Gastrocnemius medialis (tissue), 4 donors: ENCODE measurements around the gene BAHCC1. TPM values are rescaled to one million over a fixed set of nuclear protein-coding genes. Genes with fewer than 3 reads are reported as not detected.

Experiments used
- ATAC-seq, 2 donors: fragments of 150-250 bp; one replicate each; pipeline ENCODE4 v1.9.1; 2016
- DNase-seq, 2 donors: peaks; one replicate each; pipeline ENCODE4 v3.0.0-alpha.2; 2019
- H3K27ac ChIP-seq, 4 donors: fragments of 200-600 bp; sonication (generic); 1 replicate in 1 of 4; 2 replicates in 3 of 4; pipeline ENCODE4 v1.5.1; 2016 to 2018; ENCODE audit warnings: mild to moderate bottlenecking in 2 of 4, moderate library complexity in 1 of 4
- H3K27me3 ChIP-seq, 3 donors: fragments of 200-600 bp; sonication (generic) in 2 of 3; 1 replicate in 1 of 3; 2 replicates in 2 of 3; pipeline versions ENCODE4 v1.5.1 to v1.6.0; 2016 to 2019; ENCODE audit warnings: mild to moderate bottlenecking in 1 of 3, moderate library complexity in 1 of 3
- H3K36me3 ChIP-seq, 2 donors: fragments of 200-600 bp; sonication (generic) in 1 of 2; one replicate each; pipeline ENCODE4 v1.5.1; 2017 to 2018
- H3K4me1 ChIP-seq, 2 donors: fragments of 200-600 bp; sonication (generic) in 1 of 2; one replicate each; pipeline ENCODE4 v1.5.1; 2016 to 2017; ENCODE audit warnings: mild to moderate bottlenecking in 2 of 2
- H3K4me3 ChIP-seq, 4 donors: fragments of 200-600 bp; sonication (generic) in 3 of 4; 1 replicate in 1 of 4; 2 replicates in 3 of 4; pipeline ENCODE4 v1.5.1; 2016 to 2019; ENCODE audit warnings: mild to moderate bottlenecking in 2 of 4
- H3K9me3 ChIP-seq, 3 donors: fragments of 200-600 bp; sonication (generic) in 2 of 3; 1 replicate in 1 of 3; 2 replicates in 2 of 3; pipeline ENCODE4 v1.5.1; 2016 to 2019
- POLR2A ChIP-seq, 2 donors: fragments of 450-650 bp; IDR thresholded peaks; one replicate each; pipeline ENCODE4 v1.6.1; 2017; ENCODE audit warnings: antibody characterized with exemption in 2 of 2, mild to moderate bottlenecking in 2 of 2, moderate library complexity in 2 of 2
- in situ Hi-C, 4 donors: fragments of 200-750 bp; cut with MboI; loops; one replicate each; pipeline versions ENCODE4 v1.15.0 to v1.8.0; 2017; ENCODE audit warnings: low sequenced_read_pairs in 4 of 4
- intact Hi-C: fragments of 100-400 bp; cut with DNase I; formaldehyde crosslinking; loops from one replicate; pipeline ENCODE4 v1.15.1; 2023; ENCODE audit warnings: low total_unique reads
- microRNA-seq, 2 donors: library from miRNA; unstranded; fragments of <30 nt; microRNA quantifications; one replicate each; pipeline ENCODE4, GENCODE V29; 2016; ENCODE audit warnings: borderline replicate concordance in 2 of 2
- total RNA-seq, 4 donors: library from RNA; depleted of rRNA; stranded (reverse); fragments of >200 nt; gene quantifications; one replicate each; pipeline versions ENCODE4 v1.1.0 to v1.2.3, GENCODE V29; 2016
- TF ChIP-seq, protein P1 (sequence below), 5 experiments: fragments of 450-650 bp in 3 of 5; fragments of 200-600 bp in 2 of 5; sonication (generic) in 2 of 5; IDR thresholded peaks in 4 of 5; conservative IDR thresholded peaks in 1 of 5; 1 replicate in 4 of 5; 2 replicates in 1 of 5; pipeline ENCODE4 v1.5.1; 2016 to 2019; ENCODE audit warnings: antibody characterized with exemption in 5 of 5, mild to moderate bottlenecking in 3 of 5, moderate library complexity in 3 of 5

Gene BAHCC1
- total RNA-seq, 4 donors from 2014 or later = 2.5 to 8.4 (median 5.8) TPM

DNA sequence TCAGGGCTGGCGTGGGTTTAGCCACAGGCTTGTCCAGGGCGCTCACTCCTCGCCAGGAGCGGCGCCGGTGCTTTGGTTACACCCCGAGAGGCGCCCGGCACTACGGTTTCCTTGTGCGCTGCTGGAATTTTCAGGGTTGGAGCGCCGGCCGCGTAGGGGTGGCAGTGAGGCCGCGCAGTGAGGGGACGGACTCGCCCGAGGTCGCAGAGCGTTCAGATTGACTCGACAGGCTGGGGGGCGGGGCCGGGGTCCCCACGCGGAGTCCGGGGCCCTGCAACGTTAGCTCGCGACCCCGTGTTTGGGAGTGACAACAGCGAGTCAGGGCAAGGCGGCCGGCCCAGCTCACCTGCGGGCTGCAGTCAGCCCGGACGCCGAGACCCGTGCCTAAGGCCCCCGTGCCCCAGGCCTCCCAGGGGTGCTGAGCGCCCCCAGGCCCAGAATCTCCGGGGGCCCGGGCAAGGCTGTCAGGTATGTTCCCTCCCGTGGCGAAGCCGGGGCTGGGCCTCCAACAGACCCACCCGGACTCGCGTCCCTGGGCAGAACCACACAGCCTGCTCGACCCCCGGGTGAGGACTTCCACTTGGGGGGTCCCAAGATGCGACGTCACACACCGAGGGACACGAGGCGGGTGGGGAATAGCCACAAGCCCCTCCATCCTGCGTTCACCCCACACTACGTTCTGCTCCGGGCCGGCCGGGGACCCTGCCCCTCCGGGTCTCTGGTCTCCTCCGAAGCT, 118.7 kb downstream of the BAHCC1 start:
- Histone ChIP-seq H3K36me3 (peaks cover 0 to 30% of the 10 kb centered on the region in 2 donors), H3K9me3 (no peaks in the 10 kb centered on the region), H3K27ac (peak overlapping the region; percentile 91 to 100 (median 99)), H3K4me1 (peaks cover 30 to 45% of the 10 kb centered on the region in 2 donors), H3K4me3 (peak overlapping the region; percentile 76 to 95 (median 86)), H3K27me3 (peaks cover 0 to 4% (median 0%) of the 10 kb centered on the region in 3 donors)
- DNase-seq = peak; percentile 36 to 67
- TF ChIP-seq POLR2A (IDR thresholded peaks at IDR 0.05) = no peak
- TF ChIP-seq, protein P1, sequence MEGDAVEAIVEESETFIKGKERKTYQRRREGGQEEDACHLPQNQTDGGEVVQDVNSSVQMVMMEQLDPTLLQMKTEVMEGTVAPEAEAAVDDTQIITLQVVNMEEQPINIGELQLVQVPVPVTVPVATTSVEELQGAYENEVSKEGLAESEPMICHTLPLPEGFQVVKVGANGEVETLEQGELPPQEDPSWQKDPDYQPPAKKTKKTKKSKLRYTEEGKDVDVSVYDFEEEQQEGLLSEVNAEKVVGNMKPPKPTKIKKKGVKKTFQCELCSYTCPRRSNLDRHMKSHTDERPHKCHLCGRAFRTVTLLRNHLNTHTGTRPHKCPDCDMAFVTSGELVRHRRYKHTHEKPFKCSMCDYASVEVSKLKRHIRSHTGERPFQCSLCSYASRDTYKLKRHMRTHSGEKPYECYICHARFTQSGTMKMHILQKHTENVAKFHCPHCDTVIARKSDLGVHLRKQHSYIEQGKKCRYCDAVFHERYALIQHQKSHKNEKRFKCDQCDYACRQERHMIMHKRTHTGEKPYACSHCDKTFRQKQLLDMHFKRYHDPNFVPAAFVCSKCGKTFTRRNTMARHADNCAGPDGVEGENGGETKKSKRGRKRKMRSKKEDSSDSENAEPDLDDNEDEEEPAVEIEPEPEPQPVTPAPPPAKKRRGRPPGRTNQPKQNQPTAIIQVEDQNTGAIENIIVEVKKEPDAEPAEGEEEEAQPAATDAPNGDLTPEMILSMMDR (IDR thresholded peaks at IDR 0.05 in 4 of 5, conservative IDR thresholded peaks at IDR 0.05 in 1 of 5) = no peak
- peak; percentile 33 to 48 for ATAC-seq
- in situ Hi-C loops = no loop called here
- intact Hi-C loops = loop anchor here (2.0 to 5.0 kb wide), 2 partner anchors 38 to 119 kb away; partner anchors contain the start of genes BAHCC1 and FAAP100

DNA sequence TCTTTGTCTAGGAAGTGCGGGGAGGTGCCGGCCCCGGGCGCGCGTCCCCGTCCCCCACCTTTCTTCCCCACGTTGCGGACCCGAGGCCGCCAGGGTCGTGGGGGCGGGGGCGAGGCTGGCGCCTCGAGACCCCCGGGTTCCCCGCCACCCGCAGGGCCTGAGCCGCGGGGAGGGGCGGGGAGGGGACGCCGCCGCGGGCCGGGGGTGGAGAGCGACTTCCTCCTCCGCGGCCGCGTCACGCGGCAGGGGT, 119.2 kb downstream of the BAHCC1 start:
- TF ChIP-seq, protein P1 (IDR thresholded peaks at IDR 0.05 in 4 of 5, conservative IDR thresholded peaks at IDR 0.05 in 1 of 5) = no peak
- TF ChIP-seq POLR2A (IDR thresholded peaks at IDR 0.05) = no peak
- peaks cover 0 to 27% of the 10 kb centered on the region in 2 donors for H3K36me3 ChIP-seq
- ATAC-seq = no peak
- DNase-seq = no peak
- H3K9me3 ChIP-seq = no peaks in the 10 kb centered on the region
- peaks cover 0 to 7% (median 0%) of the 10 kb centered on the region in 3 donors for H3K27me3 ChIP-seq
- peaks cover 30 to 44% of the 10 kb centered on the region in 2 donors for H3K4me1 ChIP-seq
- H3K27ac ChIP-seq = peak overlapping the region; percentile 91 to 100 (median 99)
- in situ Hi-C loops = no loop called here
- intact Hi-C loops = loop anchor here (5.0 kb wide), 1 partner anchor 38 kb away; the partner anchor contains the start of gene FAAP100
- peak overlapping the region; percentile 76 to 95 (median 86) for H3K4me3 ChIP-seq

DNA sequence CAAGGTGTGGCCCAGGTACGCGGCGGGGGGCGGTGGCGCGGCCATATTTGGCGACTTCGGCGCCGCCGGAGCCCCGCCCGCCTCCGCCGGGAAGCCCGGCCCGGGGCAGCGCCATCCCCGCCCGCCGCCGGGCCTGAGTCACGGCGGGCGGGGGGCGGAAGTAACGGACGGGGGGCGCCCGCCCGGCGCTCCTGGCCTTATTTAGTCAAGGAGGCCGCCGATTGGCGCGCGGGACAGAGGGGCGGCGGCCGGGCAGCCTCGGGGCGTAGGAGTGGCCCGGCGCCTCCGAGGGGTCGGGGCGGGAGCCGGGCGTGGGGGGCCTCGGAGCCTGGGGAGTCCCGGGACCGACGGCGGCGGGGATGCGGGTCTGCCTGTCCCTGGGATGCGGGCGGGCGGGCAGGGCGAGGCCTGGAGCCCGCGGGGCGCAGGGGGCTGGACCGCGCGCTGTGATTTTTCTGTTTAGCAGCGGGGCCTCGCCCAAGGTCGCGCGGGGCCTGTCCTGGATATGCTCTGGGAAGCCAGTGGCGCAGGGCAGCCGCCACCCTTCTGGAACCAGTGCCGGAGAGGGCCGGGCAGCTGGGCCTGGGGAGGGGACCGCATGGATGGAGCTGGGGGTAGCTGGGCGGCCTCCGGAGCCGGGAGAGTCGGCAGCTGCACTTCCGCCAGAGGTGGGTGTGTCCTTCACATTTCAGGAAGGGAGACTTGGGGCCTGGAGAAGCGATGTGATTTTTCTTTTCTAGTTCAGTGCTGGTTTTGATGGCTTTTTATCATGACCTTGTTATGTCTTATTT, 119.7 kb downstream of the BAHCC1 start:
- Histone ChIP-seq H3K4me3 (peak overlapping the region; percentile 76 to 95 (median 86)), H3K4me1 (peaks cover 28 to 44% of the 10 kb centered on the region in 2 donors), H3K27me3 (peaks cover 0 to 12% (median 4%) of the 10 kb centered on the region in 3 donors), H3K36me3 (peaks cover 0 to 22% of the 10 kb centered on the region in 2 donors), H3K27ac (peak overlapping the region; percentile 91 to 100 (median 99)), H3K9me3 (no peaks in the 10 kb centered on the region)
- peak; percentile 61 to 77 for DNase-seq
- TF ChIP-seq, protein P1 (IDR thresholded peaks at IDR 0.05 in 4 of 5, conservative IDR thresholded peaks at IDR 0.05 in 1 of 5) = no peak
- peak; percentile 89 for TF ChIP-seq POLR2A (IDR thresholded peaks at IDR 0.05)
- ATAC-seq = peak; percentile 33 to 42
- intact Hi-C loops (loop anchor here (5.0 kb wide), 1 partner anchor 37 kb away; the partner anchor contains the start of gene FAAP100), in situ Hi-C loops (no loop called here)

GRCh38 chr17:81515530-81516041, 120.3 kb downstream of the BAHCC1 start:
- H3K27me3 ChIP-seq = peaks cover 0 to 17% (median 7%) of the 10 kb centered on the region in 3 donors
- no peaks in the 10 kb centered on the region for H3K9me3 ChIP-seq
- H3K4me1 ChIP-seq = peaks cover 25 to 44% of the 10 kb centered on the region in 2 donors
- peak overlapping the region; percentile 91 to 100 (median 99) for H3K27ac ChIP-seq
- DNase-seq = no peak
- H3K4me3 ChIP-seq = peak overlapping the region; percentile 76 to 95 (median 86)
- no peak for TF ChIP-seq POLR2A (IDR thresholded peaks at IDR 0.05)
- TF ChIP-seq, protein P1 (IDR thresholded peaks at IDR 0.05 in 4 of 5, conservative IDR thresholded peaks at IDR 0.05 in 1 of 5) = no peak
- intact Hi-C loops = no loop called here
- H3K36me3 ChIP-seq = peaks cover 0 to 16% of the 10 kb centered on the region in 2 donors
- in situ Hi-C loops = no loop called here
- no peak for ATAC-seq

Small RNA genes lying within 50 kb of the gene (microRNA-seq; reads per million reads assigned to microRNA genes)
- gene MIR3186 (0 reads per million in 2 donors), gene MIR4740 (0 to 1.2 reads per million in 2 donors)

Other genes with a start within 250 kb of the BAHCC1 start
- not detected for gene PVALEF, start 229.9 kb upstream of the BAHCC1 start, total RNA-seq
- 1 to 10 TPM in 2 of 4 donors, under 1 TPM in 2; 0.10 to 1.3 (median 0.80) TPM for gene AATK, start 229.2 kb upstream of the BAHCC1 start, total RNA-seq
- 1 to 10 TPM; 6.0 to 8.8 (median 7.5) TPM for gene CEP131, start 172.5 kb upstream of the BAHCC1 start, total RNA-seq
- 10 to 100 TPM; 15.5 to 32.9 (median 24.3) TPM for gene TEPSIN, start 156.4 kb upstream of the BAHCC1 start, total RNA-seq
- 100 to 1,000 TPM in 1 of 4 donors, 10 to 100 TPM in 3; 39.4 to 700 (median 74.5) TPM for gene NDUFAF8, start 156.1 kb upstream of the BAHCC1 start, total RNA-seq
- gene SLC38A10, start 100.2 kb upstream of the BAHCC1 start, total RNA-seq = 10 to 100 TPM; 24.5 to 56.5 (median 28.8) TPM
- gene ACTG1, start 117.3 kb downstream of the BAHCC1 start, total RNA-seq = 100 to 1,000 TPM; 322 to 934 (median 415) TPM
- gene FSCN2, start 132.9 kb downstream of the BAHCC1 start, total RNA-seq = under 1 TPM in 2 of 4 donors, not detected in 2; 0.20 to 0.46 TPM
- gene FAAP100, start 156.9 kb downstream of the BAHCC1 start, total RNA-seq = 10 to 100 TPM; 14.4 to 27.9 (median 15.6) TPM
- 100 to 1,000 TPM; 176 to 290 (median 263) TPM for gene NPLOC4, start 241.7 kb downstream of the BAHCC1 start, total RNA-seq
- gene TSPAN10, start 241.7 kb downstream of the BAHCC1 start, total RNA-seq = under 1 TPM in 2 of 4 donors, not detected in 2; 0.22 to 0.26 TPM